Breast epithelium (tissue), 3 donors: Measurements from ENCODE around the gene GRIN2C.

ENCODE experiments used
- POLR2A ChIP-seq: fragments of 450-650 bp; IDR thresholded peaks from one replicate; pipeline ENCODE4 v1.6.1; 2016; ENCODE audit warnings: antibody characterized with exemption, mild to moderate bottlenecking, moderate library complexity
- POLR2AphosphoS5 ChIP-seq, 3 donors: sonication (generic); formaldehyde crosslinking; IDR thresholded peaks; one replicate each; pipeline ENCODE4 v1.6.1; 2017; ENCODE audit warnings: antibody characterized with exemption in 3 of 3
- TF ChIP-seq, protein P1 (sequence below), 3 donors: fragments of 450-650 bp; IDR thresholded peaks; one replicate each; pipeline ENCODE4 v1.5.1; 2016 to 2017; ENCODE audit warnings: antibody characterized with exemption in 3 of 3, mild to moderate bottlenecking in 3 of 3, moderate library complexity in 3 of 3

DNA sequence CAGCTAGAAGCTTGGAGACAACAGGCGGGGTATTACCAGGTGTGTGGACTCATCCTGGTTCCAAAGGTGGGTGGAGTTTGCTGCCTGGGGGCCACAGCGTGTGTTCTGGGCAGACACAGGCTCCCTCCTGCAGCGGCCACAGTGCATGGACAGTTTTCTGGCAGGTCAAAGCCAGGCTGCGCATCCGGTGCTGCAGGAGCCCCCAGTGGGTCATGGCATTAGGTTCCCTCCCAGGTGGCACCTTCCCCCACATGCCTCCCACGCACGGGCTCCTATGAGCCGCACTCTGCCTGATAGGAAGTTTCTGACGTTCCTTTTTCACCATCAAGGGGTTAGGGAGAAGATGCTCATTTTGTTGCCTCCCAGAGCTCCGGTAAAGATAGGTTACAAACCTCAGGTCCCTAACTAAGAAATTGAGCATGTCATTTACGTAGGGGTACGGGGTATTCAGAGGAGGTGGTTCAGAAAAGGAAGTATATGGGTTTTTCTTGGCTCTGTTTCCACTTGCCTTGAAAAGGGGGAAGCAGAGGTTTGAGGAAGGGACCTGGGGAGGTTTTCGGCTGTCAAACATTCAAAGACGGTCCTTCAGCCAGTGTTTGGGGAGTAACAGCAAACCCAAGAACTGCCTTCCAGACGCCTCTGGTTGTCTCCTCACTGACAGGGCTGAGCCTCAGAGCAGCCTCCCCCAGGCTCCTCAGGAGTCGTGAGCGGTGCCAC, 50.8 kb downstream of the GRIN2C start:
- TF ChIP-seq, protein P1, sequence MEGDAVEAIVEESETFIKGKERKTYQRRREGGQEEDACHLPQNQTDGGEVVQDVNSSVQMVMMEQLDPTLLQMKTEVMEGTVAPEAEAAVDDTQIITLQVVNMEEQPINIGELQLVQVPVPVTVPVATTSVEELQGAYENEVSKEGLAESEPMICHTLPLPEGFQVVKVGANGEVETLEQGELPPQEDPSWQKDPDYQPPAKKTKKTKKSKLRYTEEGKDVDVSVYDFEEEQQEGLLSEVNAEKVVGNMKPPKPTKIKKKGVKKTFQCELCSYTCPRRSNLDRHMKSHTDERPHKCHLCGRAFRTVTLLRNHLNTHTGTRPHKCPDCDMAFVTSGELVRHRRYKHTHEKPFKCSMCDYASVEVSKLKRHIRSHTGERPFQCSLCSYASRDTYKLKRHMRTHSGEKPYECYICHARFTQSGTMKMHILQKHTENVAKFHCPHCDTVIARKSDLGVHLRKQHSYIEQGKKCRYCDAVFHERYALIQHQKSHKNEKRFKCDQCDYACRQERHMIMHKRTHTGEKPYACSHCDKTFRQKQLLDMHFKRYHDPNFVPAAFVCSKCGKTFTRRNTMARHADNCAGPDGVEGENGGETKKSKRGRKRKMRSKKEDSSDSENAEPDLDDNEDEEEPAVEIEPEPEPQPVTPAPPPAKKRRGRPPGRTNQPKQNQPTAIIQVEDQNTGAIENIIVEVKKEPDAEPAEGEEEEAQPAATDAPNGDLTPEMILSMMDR (IDR thresholded peaks at IDR 0.05): no peak
- TF ChIP-seq POLR2A (no peak), POLR2AphosphoS5 (IDR thresholded peaks at IDR 0.05) (no peak)
